ENCODE measurements around the gene POLR1A. TPM values are rescaled to one million over a fixed set of nuclear protein-coding genes. Genes with fewer than 3 reads are reported as not detected.
A peak's percentile ranks its signal among the peaks of the same experiment; 100 is the strongest.

The POLR1A gene
- total RNA-seq, 1 experiment from 2014 or later: 62.7 TPM

DNA sequence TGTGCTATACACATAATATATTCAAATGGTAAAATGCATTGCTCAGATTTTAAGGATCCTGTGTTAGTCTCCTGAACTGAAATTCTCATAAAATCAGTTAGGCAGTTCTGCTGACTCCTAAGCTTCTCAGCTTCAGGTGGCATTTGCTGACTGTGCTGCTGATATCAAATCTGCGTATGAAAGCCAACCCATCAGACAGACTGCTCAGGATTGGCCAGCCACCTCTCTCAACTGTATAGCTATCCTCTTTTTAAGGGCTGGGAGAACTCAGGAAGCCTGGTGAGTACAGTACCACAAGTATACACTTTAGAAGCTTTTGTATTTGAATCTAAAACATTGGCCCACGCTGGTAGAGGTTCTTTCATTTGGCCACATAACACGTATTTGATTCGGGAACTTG lies 29.0 kb upstream of the POLR1A start:
- H3K23ac ChIP-seq (ENCODE audit: insufficient read length, low read depth, low read length): no peak overlapping the region
- H2BK15ac ChIP-seq (ENCODE audit: low read depth, low read length): no peak overlapping the region
- peaks cover 5 to 12% of the 10 kb centered on the region in 2 experiments; a peak in 3 of 4 replicates for H3K4me1 Mint-ChIP-seq
- peak; percentile 30 for DNase-seq
- H3K79me1 ChIP-seq (ENCODE audit: insufficient read depth, low read depth, low read length, poor library complexity, severe bottlenecking): no peaks in the 10 kb centered on the region
- no peak overlapping the region for H3K18ac ChIP-seq (ENCODE audit: insufficient read length, low read depth, low read length)
- H3T11ph ChIP-seq (ENCODE audit: low read length): no peak overlapping the region
- no peaks in the 10 kb centered on the region for H3K9me3 Mint-ChIP-seq
- no peak overlapping the region for H2BK12ac ChIP-seq (ENCODE audit: insufficient read length, low read depth, low read length)
- no peak overlapping the region for H2BK120ac ChIP-seq (ENCODE audit: low read depth, low read length, poor library complexity, severe bottlenecking)
- H4K20me1 ChIP-seq (ENCODE audit: control insufficient read depth, insufficient read depth, insufficient read length): no peaks in the 10 kb centered on the region
- no peaks in the 10 kb centered on the region for H3K79me2 ChIP-seq (ENCODE audit: insufficient read depth, low read length)
- H3K23me2 ChIP-seq (ENCODE audit: insufficient read length, low read depth, low read length, poor library complexity, severe bottlenecking): no peaks in the 10 kb centered on the region
- no peaks in the 10 kb centered on the region for H3K4me1 ChIP-seq (ENCODE audit: insufficient read depth, low read length)
- no peak overlapping the region for H3K4me3 Mint-ChIP-seq
- WGBS (ENCODE audit: extremely low coverage, insufficient read length, low lambda C conversion rate): no CpG with 5 or more reads among the region's 4 CpGs
- no peak overlapping the region for H2BK5ac ChIP-seq (ENCODE audit: insufficient read length, low read length)
- no peak overlapping the region for H3K9ac ChIP-seq (ENCODE audit: extremely low read depth, insufficient read length, low read length)
- no peaks in the 10 kb centered on the region for H3K9me3 ChIP-seq (ENCODE audit: control insufficient read depth, low read depth, low read length)
- H3K27me3 ChIP-seq (ENCODE audit: insufficient read depth, low read length): no peaks in the 10 kb centered on the region
- TF ChIP-seq, protein P1, sequence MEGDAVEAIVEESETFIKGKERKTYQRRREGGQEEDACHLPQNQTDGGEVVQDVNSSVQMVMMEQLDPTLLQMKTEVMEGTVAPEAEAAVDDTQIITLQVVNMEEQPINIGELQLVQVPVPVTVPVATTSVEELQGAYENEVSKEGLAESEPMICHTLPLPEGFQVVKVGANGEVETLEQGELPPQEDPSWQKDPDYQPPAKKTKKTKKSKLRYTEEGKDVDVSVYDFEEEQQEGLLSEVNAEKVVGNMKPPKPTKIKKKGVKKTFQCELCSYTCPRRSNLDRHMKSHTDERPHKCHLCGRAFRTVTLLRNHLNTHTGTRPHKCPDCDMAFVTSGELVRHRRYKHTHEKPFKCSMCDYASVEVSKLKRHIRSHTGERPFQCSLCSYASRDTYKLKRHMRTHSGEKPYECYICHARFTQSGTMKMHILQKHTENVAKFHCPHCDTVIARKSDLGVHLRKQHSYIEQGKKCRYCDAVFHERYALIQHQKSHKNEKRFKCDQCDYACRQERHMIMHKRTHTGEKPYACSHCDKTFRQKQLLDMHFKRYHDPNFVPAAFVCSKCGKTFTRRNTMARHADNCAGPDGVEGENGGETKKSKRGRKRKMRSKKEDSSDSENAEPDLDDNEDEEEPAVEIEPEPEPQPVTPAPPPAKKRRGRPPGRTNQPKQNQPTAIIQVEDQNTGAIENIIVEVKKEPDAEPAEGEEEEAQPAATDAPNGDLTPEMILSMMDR (conservative IDR thresholded peaks at IDR 0.05): no peak
- H3K14ac ChIP-seq (ENCODE audit: insufficient read depth, low read length): no peak overlapping the region
- H3K36me3 Mint-ChIP-seq (ENCODE audit: insufficient read depth in 1 of 3, low read depth in 3 of 3): peaks cover 71 to 98% (median 96%) of the 10 kb centered on the region in 3 experiments
- H4K8ac ChIP-seq (replicated peaks; ENCODE audit: insufficient read length, low read depth, low read length): no peak overlapping the region
- no peak overlapping the region for H2AFZ ChIP-seq (ENCODE audit: low read length)
- no peak overlapping the region for H4K91ac ChIP-seq (ENCODE audit: insufficient read length, low read depth, low read length)
- H3K4me2 ChIP-seq (ENCODE audit: insufficient read depth, insufficient read length, low read length): no peak overlapping the region
- no peak overlapping the region for H3K4ac ChIP-seq (ENCODE audit: low read depth, low read length)
- H3K27me3 Mint-ChIP-seq (ENCODE audit: low read depth): no peaks in the 10 kb centered on the region
- no peak overlapping the region for H3K27ac Mint-ChIP-seq
- no peak overlapping the region for H2AK5ac ChIP-seq (ENCODE audit: insufficient read length, low read length)
- no peak overlapping the region for H4K5ac ChIP-seq (ENCODE audit: insufficient read length, low read depth, low read length)
- H3K56ac ChIP-seq (ENCODE audit: insufficient read length, low read depth, low read length): no peak overlapping the region
- H2BK20ac ChIP-seq (ENCODE audit: low read depth, low read length, poor library complexity, severe bottlenecking): no peak overlapping the region
- no peak overlapping the region for H3K27ac ChIP-seq (ENCODE audit: insufficient read length, low read depth, low read length)
